HG03280 (cell line): ENCODE measurements around the gene GRK6.
"Not testable (repeated sequence)": the region's sequence is repeated elsewhere in the genome, so short reads cannot be mapped to it uniquely, and the experiment has no call there.

Experiments
- ATAC-seq: cut with Tn5 transposase; IDR thresholded peaks from one replicate; pipeline ENCODE4 v1.9.1; 2021; ENCODE audit warnings: mild to moderate bottlenecking, moderate library complexity; ENCODE audit not compliant: unreplicated experiment

Gene GRK6

DNA sequence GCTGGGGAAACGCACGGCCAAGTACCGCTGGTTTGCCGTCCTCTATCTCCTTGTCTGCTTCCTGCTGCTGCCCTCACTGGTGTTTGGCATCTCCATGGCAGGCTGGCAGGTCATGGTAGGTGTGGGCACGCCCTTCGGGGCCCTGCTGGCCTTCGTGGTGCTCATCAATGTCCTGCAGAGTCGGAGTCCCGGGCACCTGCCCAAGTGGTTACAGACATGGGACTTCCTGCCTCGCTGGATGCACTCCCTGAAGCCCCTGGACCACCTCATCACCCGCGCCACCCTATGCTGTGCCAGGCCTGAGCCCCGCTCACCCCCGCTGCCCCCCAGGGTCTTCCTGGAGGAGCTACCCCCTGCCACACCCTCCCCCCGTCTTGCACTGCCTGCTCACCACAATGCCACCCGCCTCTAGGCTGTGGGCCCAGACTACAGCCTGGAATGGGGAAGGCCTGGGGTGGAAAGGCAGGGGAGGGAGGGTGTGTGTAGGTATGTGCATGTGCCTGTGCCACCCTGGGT is 28.5 kb upstream of the GRK6 start:
- ATAC-seq: no peak

DNA sequence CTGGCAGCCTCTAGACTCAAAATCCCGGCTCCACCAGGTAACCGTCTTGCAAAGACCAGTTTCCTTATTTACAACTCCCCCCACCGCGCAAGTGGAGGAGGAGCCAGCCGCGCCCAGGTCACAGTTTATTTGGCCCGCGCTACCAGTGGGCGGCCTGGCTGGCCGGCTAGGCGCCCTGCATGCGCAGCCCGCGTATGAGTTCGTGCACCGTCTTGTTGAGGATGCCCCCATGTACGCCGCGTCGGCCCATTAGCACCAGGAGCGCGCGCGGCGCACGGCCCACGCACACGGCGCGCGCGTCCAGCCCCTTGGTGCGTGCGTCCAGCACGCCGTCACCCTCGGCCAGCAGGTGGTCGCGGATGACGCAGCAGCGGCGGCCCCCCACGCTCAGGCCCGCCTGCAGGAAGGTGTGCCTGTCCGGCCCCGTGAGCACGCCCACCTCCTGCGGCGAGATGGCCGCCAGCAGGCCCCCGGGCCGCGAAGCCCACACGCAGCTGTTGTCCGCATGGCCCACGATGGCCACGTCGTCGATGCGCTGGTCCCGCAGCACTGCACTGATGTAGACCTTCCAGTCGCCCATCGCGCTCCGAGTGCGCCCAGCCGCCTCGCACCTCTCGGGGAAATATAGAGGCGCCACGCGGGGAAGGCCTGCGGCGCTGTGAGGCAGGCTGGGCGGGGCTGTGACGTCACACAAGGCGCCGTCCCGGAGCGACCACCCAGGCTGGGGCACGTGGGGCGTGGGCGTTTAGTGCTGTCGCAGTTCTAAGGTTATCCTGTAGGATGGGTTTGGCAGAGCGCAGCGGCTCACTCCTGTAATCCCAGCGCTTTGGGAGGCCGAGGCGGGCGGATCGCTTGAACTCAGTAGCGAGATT is 26.2 kb upstream of the GRK6 start, which contains the start of gene PFN3:
Gene PFN3 (minus strand): TSS at position 665 of the 872 bp plus-strand sequence. CDS start 85 bp downstream, at position 580.
- no peak for ATAC-seq

DNA sequence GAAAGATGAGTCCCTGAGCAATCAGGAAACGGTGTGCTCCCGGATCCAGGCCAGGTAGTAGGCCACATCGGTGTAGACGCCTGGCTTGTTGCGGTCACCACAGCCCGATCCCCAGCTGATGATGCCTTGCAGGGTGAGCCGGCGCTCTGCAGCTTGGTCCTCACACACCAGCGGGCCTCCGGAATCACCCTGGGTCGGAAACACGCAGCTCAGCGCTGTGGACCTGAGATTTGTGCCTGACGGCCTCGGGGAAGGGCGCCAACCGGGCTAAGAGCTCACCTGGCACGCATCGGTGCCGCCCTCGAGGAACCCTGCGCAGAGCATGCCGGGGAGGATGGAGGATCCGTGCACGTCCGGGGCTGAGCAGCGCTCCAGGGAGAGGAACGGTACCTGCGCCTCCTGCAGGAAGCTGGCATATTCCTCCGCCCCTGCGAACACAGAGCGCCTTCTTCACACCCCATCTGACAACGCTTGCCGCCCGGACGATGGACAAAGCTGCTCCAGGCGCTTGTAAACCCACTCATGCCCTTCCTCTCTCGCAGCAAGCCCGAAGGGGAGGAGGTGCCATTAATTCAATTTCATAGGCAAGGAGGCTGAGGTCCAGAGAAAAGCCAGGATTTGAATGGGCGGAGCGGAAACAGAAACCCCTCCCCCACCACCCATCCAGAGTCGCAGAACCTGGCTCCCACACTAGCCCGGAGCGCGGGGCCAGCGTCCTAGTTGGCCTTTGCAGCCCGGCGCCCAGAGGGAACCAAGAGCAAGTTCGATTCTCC is 24.0 kb upstream of the GRK6 start:
- no peak for ATAC-seq

DNA sequence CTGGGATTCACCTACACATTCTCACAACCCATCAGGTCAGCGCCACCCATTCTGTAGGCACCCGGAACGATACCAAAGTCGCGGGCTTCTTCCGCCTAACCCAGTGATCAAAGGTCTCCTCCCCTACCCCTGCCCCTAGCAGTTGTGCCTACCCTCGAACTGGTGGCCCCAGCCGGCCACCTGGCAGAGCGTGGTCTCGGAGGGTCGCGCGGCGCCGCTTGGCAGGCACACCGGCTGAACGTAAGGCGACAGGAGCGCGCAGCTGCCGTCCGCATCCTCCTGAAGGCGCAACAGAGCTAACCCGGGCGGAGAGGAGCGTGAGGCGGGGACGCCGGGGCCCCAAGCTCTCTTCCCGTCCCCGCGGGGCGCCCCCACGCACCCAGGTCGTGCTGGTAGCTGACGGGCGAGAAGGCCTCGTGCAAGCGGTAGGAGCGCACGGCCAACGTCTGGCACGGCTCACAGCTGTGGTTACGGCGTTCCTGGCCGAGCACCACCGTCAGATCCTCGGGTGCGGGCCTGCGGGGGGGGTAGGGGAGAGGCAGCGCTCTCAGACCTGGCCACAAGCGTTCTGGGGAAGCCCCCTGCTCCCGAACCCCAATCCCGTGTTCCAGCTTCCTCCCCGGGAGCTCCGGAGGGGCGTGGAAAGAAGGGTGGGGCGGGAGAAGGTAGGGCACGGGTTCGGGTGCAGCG is 23.2 kb upstream of the GRK6 start:
- ATAC-seq: peak; percentile 17

DNA sequence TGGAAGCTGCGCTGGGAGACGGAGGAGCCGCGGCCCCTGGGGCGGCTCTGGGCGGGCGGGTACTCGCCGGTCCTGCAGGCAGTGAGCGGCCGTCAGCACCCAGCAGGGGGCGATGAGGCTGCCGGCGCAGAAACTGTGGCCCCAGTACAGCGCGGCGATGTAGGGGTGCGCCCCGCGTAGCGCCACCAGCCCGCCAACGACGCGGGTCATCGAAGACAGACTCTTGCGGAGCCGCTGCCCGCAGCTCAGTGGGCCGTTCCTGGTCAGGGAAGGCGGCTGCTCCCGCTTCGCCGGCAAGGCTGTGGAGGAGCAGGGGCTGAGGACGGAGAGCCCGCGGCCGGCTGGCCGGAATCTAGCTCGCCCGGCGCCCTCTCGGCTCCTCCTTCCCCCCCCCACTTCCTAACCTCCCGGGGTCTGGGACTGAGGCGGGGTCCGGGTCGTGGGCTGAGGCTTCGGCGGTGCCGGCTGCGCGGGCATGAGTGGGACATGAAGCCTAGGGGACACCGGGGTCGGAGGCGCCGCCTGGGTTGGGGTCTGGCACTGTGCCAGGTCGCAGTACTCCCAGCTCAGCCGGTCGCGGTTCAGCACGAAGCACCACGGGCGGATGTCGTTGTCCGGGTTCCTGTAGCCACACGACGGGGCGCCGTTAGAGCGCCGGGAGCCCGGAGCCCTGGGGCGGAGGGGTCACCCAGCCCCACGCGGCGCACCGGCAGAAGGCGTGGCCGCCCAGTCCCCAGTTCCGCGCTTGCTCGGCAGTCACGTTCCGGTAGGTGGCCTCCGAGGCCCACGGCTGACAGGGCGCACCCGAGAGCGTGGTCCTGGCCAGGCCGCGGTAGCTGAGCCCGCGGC is 22.5 kb upstream of the GRK6 start:
- peak; percentile 82 for ATAC-seq

DNA sequence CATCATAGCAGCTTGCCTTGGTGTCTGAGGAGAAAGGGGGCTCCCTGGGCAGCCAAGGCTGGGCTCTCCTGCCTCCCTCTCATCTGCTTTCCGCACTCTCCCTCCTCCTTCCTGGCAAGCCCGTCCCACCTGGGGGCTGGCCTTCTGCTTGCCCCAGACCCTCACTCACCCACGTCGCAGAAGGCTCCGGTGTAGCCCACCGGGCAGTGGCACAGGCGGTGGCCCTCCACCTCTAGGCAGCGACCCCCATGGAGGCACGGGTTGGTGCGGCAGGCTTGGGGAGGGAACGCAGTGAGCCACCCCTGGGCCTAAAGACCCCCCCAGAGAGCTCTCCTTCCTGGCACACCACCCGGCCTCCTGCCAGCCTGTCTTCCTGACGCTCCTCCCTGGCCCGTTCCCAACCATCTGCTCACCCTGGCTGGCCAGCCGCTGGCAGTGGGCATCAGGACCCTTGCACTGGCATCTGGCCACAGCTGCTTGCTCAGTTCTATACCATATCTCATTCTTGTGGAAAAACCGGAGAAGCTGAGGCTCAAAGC is 21.8 kb upstream of the GRK6 start:
- no peak for ATAC-seq

DNA sequence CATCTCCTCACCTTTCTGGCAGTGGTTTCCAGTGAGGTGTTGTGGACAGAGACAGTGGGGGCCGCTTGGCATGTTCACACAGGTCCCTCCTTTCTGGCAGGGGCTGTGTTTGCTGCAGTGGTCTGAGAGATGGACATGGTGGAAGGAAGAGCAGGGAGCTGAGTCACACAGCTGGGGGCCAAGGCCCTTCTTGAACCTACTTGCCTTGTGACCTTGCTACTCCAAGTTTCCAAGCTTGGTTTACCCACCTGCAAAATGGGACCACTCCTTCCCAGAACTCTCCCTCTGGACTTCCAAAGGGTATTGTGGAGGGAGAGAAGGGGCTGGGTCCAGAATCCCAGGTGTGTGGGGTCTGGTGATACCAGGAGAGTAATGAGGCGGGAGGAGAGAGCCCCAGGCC is 21.2 kb upstream of the GRK6 start:
- no peak for ATAC-seq

DNA sequence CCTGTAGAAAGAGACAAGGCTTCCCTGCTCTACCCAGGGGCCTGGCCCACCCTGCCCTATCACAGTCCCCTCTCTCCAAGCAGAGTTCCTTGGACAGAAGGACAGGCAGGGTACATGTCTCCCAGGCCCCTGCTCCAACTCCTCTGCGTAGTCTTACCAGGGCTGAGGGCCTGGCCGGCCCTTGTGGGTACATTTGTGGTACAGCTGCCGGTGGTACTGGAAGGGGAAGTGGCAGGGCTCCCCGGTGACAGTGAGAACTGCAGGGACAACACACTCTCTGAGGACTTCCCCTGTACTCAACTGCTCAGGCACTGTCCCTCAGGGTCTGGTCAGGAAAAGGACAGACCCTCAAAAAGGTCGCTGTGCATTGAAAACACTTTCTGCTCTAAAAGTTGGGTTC is 20.7 kb upstream of the GRK6 start:
- ATAC-seq: no peak

DNA sequence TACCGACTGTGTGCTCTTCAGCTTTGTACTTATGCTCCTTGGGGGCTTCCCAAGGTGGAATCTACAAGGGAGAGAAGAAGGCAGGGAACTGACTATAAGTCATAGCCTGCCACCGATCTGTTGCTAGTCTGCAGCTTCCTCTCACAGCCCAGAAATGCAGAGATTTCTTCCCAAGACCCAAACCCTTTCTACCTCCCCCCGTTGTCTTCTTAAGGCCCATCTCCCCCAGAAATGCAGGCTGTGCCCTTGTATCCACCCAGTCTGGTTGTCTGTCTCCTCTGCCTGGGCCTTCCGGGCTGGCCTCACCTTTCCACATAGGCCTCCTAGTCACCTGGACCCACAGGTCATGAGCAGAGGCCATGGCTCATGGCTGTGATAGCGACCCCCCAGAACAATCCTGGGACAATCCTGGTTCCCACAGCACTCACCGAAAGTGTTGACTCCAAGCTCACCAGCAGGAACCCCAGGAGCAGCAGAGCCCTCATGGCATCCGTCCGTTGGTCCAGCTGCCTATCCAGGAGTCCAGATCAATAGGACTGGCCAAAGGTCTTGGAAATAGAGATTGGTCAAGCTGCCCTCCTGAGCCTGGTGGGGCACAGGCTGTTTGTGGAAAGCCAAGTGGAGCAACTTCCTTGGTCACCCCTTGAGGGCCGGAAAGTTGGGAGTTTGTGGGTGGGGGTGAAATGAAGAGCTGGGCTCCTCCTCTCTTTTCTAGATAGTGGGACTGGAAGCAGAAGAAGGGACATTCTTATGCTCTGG is 17.3 kb upstream of the GRK6 start, which contains the start of gene F12:
Gene F12 (minus strand): TSS at position 522 of the 759 bp plus-strand sequence. CDS start 37 bp downstream, at position 485.
- no peak for ATAC-seq

DNA sequence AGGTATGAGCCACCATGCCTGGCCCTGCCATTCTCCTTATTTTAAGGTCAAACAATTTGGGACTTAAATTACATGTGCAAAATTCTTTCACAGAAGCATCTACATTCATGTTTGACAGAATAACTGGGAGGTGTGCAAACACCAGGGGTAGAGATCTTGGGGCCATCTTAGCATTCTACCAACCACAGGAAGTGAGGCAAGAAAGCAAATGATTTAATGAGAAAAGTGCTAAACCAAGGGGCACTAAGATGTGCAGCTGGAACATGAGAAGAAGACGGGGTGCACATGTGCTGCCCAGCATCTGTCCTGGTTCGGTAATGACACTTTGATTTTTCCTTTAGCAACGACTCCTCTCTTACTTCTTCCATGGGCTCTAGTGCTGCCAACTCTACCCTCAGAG is 15.9 kb upstream of the GRK6 start:
- ATAC-seq: no peak

DNA sequence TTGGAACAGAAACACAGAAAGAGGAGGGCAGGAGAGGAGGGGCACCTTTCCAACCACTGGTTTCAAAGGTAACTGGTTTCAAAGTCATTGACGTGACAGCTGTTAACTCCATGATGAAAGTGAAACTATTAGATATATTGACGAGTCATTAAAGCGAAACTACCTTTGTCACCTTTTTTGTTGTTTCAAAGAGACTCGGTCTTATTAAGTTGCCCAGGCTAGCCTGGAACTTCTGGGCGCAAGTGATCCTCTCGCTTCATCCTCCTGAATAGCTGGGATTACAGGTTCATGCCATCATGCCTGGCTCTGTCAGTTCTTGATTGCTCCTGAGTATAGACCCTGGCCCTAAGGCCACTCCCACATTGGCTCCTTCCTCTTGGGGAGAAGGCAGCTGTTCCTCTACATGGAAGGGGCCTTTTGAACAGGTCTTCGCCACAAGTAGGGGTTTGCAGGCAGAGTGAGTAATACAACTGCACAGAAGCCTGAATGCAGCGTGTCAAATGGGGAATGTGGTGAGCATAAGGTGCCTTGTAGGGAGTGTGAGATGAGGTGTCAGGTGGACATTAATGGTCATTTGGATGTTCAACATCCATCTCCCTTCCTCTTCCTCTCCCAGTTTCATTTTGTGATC is 13.8 kb upstream of the GRK6 start:
- peak; percentile 74 for ATAC-seq

DNA sequence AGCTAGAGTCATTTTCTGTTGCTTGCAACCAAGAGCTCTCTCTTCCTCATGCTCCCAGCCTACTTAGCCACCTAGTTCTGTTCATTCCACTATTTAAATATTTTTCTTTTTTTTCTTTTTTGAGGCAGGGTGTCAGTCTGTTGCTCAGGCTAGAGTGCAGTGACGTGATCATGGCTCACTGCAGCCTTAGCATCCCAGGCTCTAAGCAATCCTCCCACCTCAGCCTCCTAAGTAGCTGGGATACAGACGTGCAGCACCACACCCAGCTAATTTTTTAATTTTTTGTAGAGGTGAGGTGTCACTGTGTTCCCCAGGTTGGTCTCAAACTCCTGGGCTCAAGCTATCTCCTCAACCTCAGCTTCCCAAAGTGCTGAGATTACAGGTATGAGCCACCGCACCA is 12.0 kb upstream of the GRK6 start:
- no peak for ATAC-seq

DNA sequence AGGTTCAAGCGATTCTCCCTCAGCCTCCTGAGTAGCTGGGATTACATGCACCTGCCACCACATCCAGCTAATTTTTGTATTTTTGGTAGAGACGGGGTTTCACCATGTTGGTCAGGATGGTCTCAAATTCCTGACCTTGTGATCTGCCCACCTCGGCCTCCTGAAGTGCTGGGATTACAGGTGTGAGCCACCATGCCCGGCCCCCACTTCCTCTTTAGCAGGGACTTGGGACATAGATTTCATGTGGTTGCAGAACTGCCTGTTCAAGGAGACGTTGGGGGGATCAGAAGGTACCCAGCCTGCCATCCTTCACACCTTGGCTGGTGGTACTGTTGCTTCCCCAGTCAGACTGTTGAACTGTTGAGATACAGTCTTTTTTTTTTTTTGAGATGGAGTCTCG is 9.4 kb upstream of the GRK6 start:
- ATAC-seq: not testable (repeated sequence)

DNA sequence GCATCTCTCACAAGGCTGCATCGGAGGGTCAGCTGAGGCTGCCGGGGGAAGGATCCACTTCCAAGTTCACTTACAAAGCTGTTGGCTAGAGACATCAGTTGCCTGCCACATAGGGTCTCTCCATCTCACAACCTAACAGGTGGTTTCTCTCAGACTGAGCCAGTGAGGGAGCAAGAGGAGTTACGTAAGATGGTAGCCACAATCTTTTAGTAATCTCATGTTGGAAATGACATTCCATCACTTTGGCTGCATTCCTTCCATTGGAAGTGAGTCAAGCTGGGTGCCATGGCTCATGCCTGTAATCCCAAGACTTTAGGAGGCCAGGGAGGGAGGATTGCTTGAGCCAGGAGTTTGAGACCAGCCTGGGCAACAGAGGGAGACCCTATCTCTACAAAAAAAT is 7.4 kb upstream of the GRK6 start:
- no peak for ATAC-seq

DNA sequence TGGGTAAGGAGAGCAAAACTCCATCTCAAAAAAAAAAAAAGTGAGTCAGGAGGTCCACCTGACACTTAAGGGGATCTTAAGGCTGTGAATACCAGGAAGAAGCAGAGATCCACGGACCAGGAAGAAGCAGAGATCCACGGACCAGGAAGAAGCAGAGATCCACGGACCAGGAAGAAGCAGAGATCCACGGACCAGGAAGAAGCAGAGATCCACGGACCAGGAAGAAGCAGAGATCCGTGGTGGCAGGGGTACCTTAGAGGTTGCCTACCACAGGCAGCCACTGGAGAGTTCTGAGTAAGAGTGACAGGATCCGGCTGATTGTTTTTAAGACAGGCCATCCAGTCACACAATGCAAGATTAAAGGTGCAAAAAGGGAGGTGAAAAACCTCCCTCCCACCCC is 6.0 kb upstream of the GRK6 start:
- ATAC-seq: not testable (repeated sequence)

DNA sequence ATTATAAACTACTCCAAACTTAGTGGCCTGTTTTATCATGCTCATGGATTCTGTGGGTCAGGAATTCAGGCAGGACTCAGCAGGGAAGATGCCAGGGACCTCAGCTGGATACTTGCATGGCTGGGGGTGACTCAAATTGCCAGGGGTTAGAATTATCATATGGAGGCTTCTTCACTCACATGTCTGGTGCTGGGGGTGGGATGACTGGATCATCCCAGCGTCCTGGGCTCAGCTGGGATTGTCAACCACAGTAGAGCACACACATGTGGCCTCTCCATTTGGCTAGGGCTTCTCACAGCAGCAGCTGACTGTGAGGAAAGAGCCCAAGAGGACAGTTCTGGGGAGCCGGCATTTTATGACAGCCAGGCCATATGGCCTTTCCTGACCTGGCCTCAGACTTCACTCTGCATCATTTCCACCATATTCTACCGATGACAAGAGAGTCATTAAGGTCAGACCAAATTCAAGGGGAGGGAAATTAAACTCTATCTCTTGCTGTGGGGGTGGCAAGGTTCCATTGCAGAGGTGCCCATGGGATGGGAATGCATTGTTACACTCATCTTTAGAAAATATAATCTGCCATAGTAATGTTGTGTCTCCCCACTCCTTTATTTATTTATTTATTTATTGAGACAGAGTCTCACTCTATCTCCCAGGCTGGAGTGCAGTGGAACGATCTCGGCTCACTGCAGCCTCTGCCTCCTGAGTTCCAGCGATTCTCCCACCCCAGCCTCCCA is 5.2 kb upstream of the GRK6 start:
- ATAC-seq: no peak

DNA sequence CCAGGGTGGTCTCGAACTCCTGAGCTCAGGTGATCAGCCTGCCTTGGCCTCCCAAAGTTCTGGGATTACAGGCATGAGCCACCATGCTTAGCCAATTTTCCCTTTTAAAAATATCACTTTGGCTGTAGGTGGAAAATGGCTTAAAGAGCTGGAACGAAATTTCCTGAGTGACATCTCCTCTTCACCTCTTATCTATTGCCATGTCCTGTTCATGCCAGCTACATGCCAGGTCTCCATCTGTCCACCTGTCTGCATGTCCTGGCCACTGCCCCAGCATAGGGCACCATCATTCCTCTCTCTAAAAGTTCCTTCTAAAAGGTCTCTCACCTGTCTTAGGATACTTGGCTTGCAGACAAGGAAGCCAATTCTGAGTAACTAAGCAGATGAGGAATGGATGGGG is 2.8 kb upstream of the GRK6 start:
- no peak for ATAC-seq

DNA sequence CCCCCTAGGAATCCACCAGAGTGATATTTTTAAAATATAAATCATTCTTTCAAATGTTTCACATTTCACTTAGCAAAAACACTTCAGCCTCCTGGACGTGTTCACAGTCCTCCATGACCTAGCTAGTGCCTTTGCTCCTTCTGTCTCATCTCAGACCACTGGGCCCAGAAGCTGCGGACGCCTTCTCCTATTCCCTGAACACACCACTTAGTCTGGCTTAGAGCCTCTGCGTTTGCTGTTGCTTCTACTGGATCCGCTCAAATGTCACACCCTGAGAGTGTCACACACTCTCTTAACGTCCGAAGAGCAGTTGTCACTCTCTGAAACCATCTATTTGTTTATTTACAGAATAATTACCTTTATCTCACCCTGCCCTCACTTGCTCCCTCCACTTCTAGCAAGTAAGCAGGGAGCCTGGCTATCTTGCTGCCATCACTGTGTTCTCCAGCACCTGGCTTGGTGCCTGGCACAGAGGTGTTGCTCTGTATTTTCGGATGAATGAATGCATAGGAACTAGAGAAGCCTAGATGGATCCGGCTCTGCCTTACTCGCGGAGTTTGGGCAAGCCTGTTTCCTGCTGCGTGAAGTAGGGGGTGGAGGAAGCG is 1.2 kb upstream of the GRK6 start:
- ATAC-seq: no peak
